Bronchial epithelial cell (primary cell): ENCODE measurements around the gene EPYC. TPM values are rescaled to one million over a fixed set of nuclear protein-coding genes. Genes with fewer than 3 reads are reported as not detected.

Experiments used
- DNase-seq: peaks from one replicate; pipeline ENCODE4 v3.0.0-alpha.2; 2010; ENCODE audit warnings: low read depth
- FAIRE-seq: peaks from 2 replicates; lab custom pipeline; 2011; peaks lifted over from hg19 to GRCh38; lab: Jason Lieb, UNC
- H3K27me3 ChIP-seq: 2 replicates; pipeline ENCODE4 v1.5.1; 2011; ENCODE audit warnings: low read length; ENCODE audit not compliant: control insufficient read depth, insufficient read depth
- H3K36me3 ChIP-seq: 2 replicates; pipeline ENCODE4 v1.5.1; 2011; ENCODE audit warnings: low read length; ENCODE audit not compliant: control insufficient read depth, insufficient read depth
- H3K4me3 ChIP-seq: 2 replicates; pipeline ENCODE4 v1.5.1; 2011; ENCODE audit warnings: mild to moderate bottlenecking, low read depth, low read length, control low read depth
- CTCF ChIP-seq: IDR thresholded peaks from 2 replicates; pipeline ENCODE4 v1.5.1; 2011; ENCODE audit warnings: mild to moderate bottlenecking, moderate library complexity, low read length, control low read depth, inconsistent platforms; ENCODE audit not compliant: insufficient read depth, severe bottlenecking
- total RNA-seq: library from RNA; depleted of rRNA; stranded (reverse); fragments of >200 nt; gene quantifications from 2 replicates; pipeline ENCODE4 v1.2.1, GENCODE V29; 2014

EPYC gene
- total RNA-seq, 1 donor from 2014 or later, result not detected

- no peaks in the 10 kb centered on the region for H3K36me3 ChIP-seq
- no peak overlapping the region for H3K4me3 ChIP-seq
- H3K27me3 ChIP-seq, result no peaks in the 10 kb centered on the region
- no peak for DNase-seq
- no peak for FAIRE-seq
- TF ChIP-seq CTCF, result no peak
Measured at GRCh38 chr12:90921536-90921935, 83.2 kb downstream of the EPYC start.

GRCh38 chr12:90920222-90920621 lies 84.5 kb downstream of the EPYC start:
- no peak for DNase-seq
- no peak for FAIRE-seq
- no peaks in the 10 kb centered on the region for H3K27me3 ChIP-seq
- TF ChIP-seq CTCF, result no peak
- no peak overlapping the region for H3K4me3 ChIP-seq
- no peaks in the 10 kb centered on the region for H3K36me3 ChIP-seq

DNA sequence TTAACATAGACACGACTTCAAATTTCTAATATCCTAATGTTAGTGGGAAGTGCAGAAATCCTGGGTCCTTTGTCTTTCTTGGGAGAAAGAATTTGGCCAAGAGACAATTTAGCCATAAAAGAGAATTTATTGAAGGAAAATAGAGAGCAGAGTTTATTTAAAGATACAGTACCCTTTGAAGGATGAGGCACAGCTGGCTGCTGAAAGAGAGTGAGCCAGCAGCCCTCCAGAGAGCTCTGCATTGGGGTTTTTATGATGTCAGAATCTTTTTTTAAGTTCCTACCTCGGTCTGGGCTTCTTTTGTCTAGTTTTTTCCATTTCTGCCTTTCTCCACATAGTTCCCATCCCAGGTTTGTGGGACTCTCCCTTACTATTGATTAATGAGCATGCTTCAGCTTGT lies 87.3 kb downstream of the EPYC start:
- Histone ChIP-seq H3K4me3 (no peak overlapping the region), H3K36me3 (no peaks in the 10 kb centered on the region), H3K27me3 (no peaks in the 10 kb centered on the region)
- TF ChIP-seq CTCF, result no peak
- DNase-seq, result no peak
- no peak for FAIRE-seq

DNA sequence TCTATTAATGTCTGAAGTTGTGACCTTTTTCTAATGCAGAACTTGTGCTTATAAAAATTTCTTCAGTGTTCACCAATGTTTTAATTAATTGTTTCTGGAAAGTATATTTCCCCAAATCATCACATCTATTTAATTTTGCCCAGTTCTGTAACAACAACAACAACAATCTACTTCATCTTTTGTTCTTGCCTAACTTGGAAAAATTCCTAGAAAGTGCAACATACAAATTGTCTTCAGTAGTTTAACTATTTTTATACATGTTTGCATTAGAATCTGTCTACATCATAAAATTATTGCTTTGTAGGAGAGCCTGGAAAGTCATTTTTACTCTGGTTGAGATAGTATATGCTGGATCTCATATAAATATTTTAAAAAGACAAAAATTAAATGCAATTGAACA lies 88.3 kb downstream of the EPYC start:
- no peak for FAIRE-seq
- Histone ChIP-seq H3K4me3 (no peak overlapping the region), H3K36me3 (no peaks in the 10 kb centered on the region), H3K27me3 (no peaks in the 10 kb centered on the region)
- no peak for TF ChIP-seq CTCF
- DNase-seq, result no peak

GRCh38 chr12:90915353-90915752 lies 89.4 kb downstream of the EPYC start:
- H3K36me3 ChIP-seq, result no peaks in the 10 kb centered on the region
- TF ChIP-seq CTCF, result no peak
- DNase-seq, result no peak
- H3K4me3 ChIP-seq, result no peak overlapping the region
- no peak for FAIRE-seq
- H3K27me3 ChIP-seq, result no peaks in the 10 kb centered on the region

Other genes with a start within 250 kb of the EPYC start
- gene CCER1, start 49.8 kb downstream of the EPYC start, total RNA-seq, result not detected in 2 replicates
- gene KERA, start 53.1 kb upstream of the EPYC start, total RNA-seq, result not detected in 2 replicates
- gene LUM, start 106.5 kb upstream of the EPYC start, total RNA-seq, result 0.38 and 14.2 TPM in 2 replicates
- 2.7 and 32.6 TPM in 2 replicates for gene DCN, start 177.8 kb upstream of the EPYC start, total RNA-seq